ENCODE data around the gene SP5. TPM values are rescaled to one million over a fixed set of nuclear protein-coding genes. Genes with fewer than 3 reads are reported as not detected.
"Not testable (repeated sequence)": the region's sequence is repeated elsewhere in the genome, so short reads cannot be mapped to it uniquely, and the experiment has no call there.

SP5 gene
- total RNA-seq, 1 donor from 2014 or later, result 0.44 TPM

GRCh38 chr2:170747921-170748320, 32.8 kb downstream of the SP5 start:
- Histone ChIP-seq H3K4me1 (no peaks in the 10 kb centered on the region), H3K4me3 (no peak overlapping the region), H3K9me3 (replicated peaks) (no peaks in the 10 kb centered on the region), H3K27me3 (ENCODE audit: low read depth) (peaks cover 49% of the 10 kb centered on the region), H3K27ac (replicated peaks) (no peak overlapping the region), H3K36me3 (no peaks in the 10 kb centered on the region)
- TF ChIP-seq CTCF (IDR thresholded peaks at IDR 0.05; ENCODE audit: borderline replicate concordance), result no peak
- DNase-seq, result no peak
- intact Hi-C loops (cut with micrococcal nuclease), result no loop called here

GRCh38 chr2:170751555-170751954, 36.4 kb downstream of the SP5 start:
- H3K4me1 ChIP-seq; DNase-seq; H3K9me3 ChIP-seq (replicated peaks); H3K36me3 ChIP-seq; H3K4me3 ChIP-seq; H3K27ac ChIP-seq (replicated peaks); intact Hi-C loops (cut with micrococcal nuclease): not testable (repeated sequence)
- H3K27me3 ChIP-seq (ENCODE audit: low read depth), result peaks cover 29% of the 10 kb centered on the region

- H3K9me3 ChIP-seq (replicated peaks), result no peaks in the 10 kb centered on the region
- H3K27ac ChIP-seq (replicated peaks), result no peak overlapping the region
- DNase-seq, result no peak
- intact Hi-C loops (cut with micrococcal nuclease), result no loop called here
- peaks cover 17% of the 10 kb centered on the region for H3K27me3 ChIP-seq (ENCODE audit: low read depth)
- TF ChIP-seq CTCF (IDR thresholded peaks at IDR 0.05; ENCODE audit: borderline replicate concordance), result no peak
- H3K4me1 ChIP-seq, result no peaks in the 10 kb centered on the region
- H3K4me3 ChIP-seq, result no peak overlapping the region
- H3K36me3 ChIP-seq, result no peaks in the 10 kb centered on the region
Observed at GRCh38 chr2:170761572-170761971, 46.4 kb downstream of the SP5 start.

DNA sequence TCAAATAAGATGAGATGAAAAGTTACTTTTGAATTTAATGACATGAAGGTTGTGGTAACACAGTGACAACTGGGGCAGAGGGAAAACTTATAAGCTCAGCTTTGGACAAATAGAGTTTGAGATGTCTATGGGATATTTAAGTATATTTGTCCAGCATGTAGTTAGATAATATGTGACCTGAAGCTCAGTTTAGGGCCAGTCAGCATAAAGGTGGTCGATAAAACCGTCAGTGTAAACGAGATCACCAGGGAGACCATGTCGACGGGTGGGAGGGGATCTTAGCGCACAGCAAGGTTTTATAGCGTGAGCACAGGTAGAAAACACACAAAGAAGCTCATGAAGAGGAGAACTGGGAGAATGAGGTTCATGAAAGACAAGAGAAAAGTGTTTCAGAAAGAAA, 47.6 kb downstream of the SP5 start:
- H3K27ac ChIP-seq (replicated peaks), result no peak overlapping the region
- H3K4me1 ChIP-seq, result no peaks in the 10 kb centered on the region
- H3K36me3 ChIP-seq, result no peaks in the 10 kb centered on the region
- no peak for DNase-seq
- no peak for TF ChIP-seq CTCF (IDR thresholded peaks at IDR 0.05; ENCODE audit: borderline replicate concordance)
- no peak overlapping the region for H3K4me3 ChIP-seq
- no peaks in the 10 kb centered on the region for H3K9me3 ChIP-seq (replicated peaks)
- peaks cover 17% of the 10 kb centered on the region for H3K27me3 ChIP-seq (ENCODE audit: low read depth)
- intact Hi-C loops (cut with micrococcal nuclease), result no loop called here

DNA sequence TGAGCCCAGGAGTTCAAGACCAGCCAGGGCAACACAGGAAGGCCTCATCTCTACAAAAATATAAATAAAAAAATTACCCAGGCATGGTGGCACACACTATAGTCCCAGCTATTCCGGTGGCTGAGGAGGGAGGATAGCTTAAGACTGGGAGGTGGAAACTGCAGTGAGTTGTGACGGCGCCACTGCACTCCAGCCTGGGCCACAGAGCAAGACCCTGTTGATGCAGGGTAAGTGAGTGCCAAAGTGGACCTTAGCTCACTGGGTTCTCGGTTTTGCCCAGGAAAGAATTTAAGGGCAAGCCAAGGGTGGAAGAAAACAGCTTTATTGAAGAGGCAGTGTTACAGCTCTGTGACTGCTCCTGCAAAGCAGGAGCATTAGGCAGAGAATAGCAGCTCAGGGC, 48.1 kb downstream of the SP5 start:
- intact Hi-C loops (cut with micrococcal nuclease), result no loop called here
- Histone ChIP-seq H3K27ac (replicated peaks) (no peak overlapping the region), H3K4me1 (no peaks in the 10 kb centered on the region), H3K36me3 (no peaks in the 10 kb centered on the region), H3K27me3 (ENCODE audit: low read depth) (peaks cover 17% of the 10 kb centered on the region), H3K9me3 (replicated peaks) (no peaks in the 10 kb centered on the region), H3K4me3 (no peak overlapping the region)
- no peak for TF ChIP-seq CTCF (IDR thresholded peaks at IDR 0.05; ENCODE audit: borderline replicate concordance)
- no peak for DNase-seq

DNA sequence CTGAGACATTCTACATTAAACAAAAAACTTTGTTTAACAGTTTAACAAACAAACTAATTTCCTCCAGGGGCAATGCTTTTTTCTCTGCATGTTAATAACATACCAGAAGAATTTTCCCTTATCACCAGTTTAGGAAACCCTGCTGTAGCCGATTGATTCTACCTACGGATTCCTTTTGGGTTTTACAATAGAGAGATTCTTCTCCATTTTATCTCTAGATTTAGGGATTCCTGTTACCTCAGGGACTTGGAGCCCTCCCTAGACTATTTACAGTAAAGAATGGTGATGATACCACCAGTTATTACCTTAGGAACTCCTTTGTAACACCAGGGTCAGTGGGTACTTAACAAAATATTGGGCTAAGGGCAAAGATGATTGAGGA, 49.7 kb downstream of the SP5 start:
- no peak for TF ChIP-seq CTCF (IDR thresholded peaks at IDR 0.05; ENCODE audit: borderline replicate concordance)
- Histone ChIP-seq H3K27ac (replicated peaks) (no peak overlapping the region), H3K27me3 (ENCODE audit: low read depth) (peaks cover 24% of the 10 kb centered on the region), H3K4me3 (no peak overlapping the region), H3K36me3 (no peaks in the 10 kb centered on the region), H3K9me3 (replicated peaks) (no peaks in the 10 kb centered on the region), H3K4me1 (peaks cover 6% of the 10 kb centered on the region)
- no peak for DNase-seq
- intact Hi-C loops (cut with micrococcal nuclease), result no loop called here
